Neural progenitor cell (in vitro differentiated cells): ENCODE results near the gene BCL2L12. TPM values are rescaled to one million over a fixed set of nuclear protein-coding genes. Genes with fewer than 3 reads are reported as not detected.

ENCODE experiments used
- DNase-seq: peaks from one replicate; pipeline ENCODE4 v3.0.0-alpha.2; 2016; ENCODE audit warnings: low spot score
- H2AFZ ChIP-seq: fragments of 200-600 bp; sonication (generic); replicated peaks from 2 replicates; pipeline ENCODE4 v1.6.1; 2016; ENCODE audit warnings: antibody characterized with exemption
- H3F3A ChIP-seq: fragments of 200-600 bp; sonication (generic); 2 replicates; pipeline ENCODE4 v1.6.1; 2016; ENCODE audit warnings: antibody characterized with exemption, low read depth
- H3K27ac ChIP-seq: fragments of 200-600 bp; sonication (generic); 2 replicates; pipeline ENCODE4 v1.5.1; 2016; ENCODE audit warnings: mild to moderate bottlenecking
- H3K27me3 ChIP-seq: fragments of 200-600 bp; sonication (generic); 2 replicates; pipeline ENCODE4 v1.6.1; 2016; ENCODE audit warnings: mild to moderate bottlenecking, moderate library complexity
- H3K36me3 ChIP-seq: fragments of 200-600 bp; sonication (generic); 2 replicates; pipeline ENCODE4 v1.5.1; 2016
- H3K4me1 ChIP-seq: fragments of 200-600 bp; sonication (generic); 2 replicates; pipeline ENCODE4 v1.6.1; 2016; ENCODE audit warnings: mixed run types
- H3K4me2 ChIP-seq: fragments of 200-600 bp; sonication (generic); 2 replicates; pipeline ENCODE4 v1.6.1; 2016
- H3K4me3 ChIP-seq: fragments of 200-600 bp; sonication (generic); 2 replicates; pipeline ENCODE4 v1.5.1; 2016
- H3K79me2 ChIP-seq: fragments of 200-600 bp; sonication (generic); 2 replicates; pipeline ENCODE4 v1.6.1; 2016; ENCODE audit warnings: low read depth
- H3K9ac ChIP-seq: fragments of 200-600 bp; sonication (generic); 2 replicates; pipeline ENCODE4 v1.6.1; 2016
- H3K9me3 ChIP-seq: fragments of 200-600 bp; sonication (generic); 2 replicates; pipeline ENCODE4 v1.5.1; 2016; ENCODE audit warnings: low read depth
- H4K20me1 ChIP-seq: fragments of 200-600 bp; sonication (generic); 2 replicates; pipeline ENCODE4 v1.6.1; 2016; ENCODE audit warnings: low read depth
- H3K27ac Mint-ChIP-seq: 3 replicates; pipeline ENCODE4 v1.8.0; 2021; ENCODE audit warnings: mixed read lengths
- H3K27me3 Mint-ChIP-seq: 2 replicates; pipeline ENCODE4 v1.8.0; 2022; ENCODE audit warnings: low read depth, mild to moderate bottlenecking, inconsistent platforms, moderate library complexity, mixed read lengths; ENCODE audit not compliant: insufficient read depth
- H3K36me3 Mint-ChIP-seq: 3 replicates; pipeline ENCODE4 v1.8.0; 2021; ENCODE audit warnings: mixed read lengths
- H3K4me1 Mint-ChIP-seq: 3 replicates; pipeline ENCODE4 v1.8.0; 2021; ENCODE audit warnings: mixed read lengths
- H3K4me3 Mint-ChIP-seq: 3 replicates; pipeline ENCODE4 v1.8.0; 2021; ENCODE audit warnings: mild to moderate bottlenecking, moderate library complexity, mixed read lengths
- H3K9me3 Mint-ChIP-seq: 3 replicates; pipeline ENCODE4 v1.8.0; 2020; ENCODE audit warnings: mixed read lengths
- CTCF ChIP-seq: fragments of 200-600 bp; sonication (generic); IDR thresholded peaks from 2 replicates; pipeline ENCODE4 v1.5.1; 2017; ENCODE audit warnings: antibody characterized with exemption, mild to moderate bottlenecking
- EZH2 ChIP-seq: fragments of 200-600 bp; sonication (generic); IDR thresholded peaks from 2 replicates; pipeline ENCODE4 v1.6.1; 2017; ENCODE audit warnings: antibody characterized with exemption, mild to moderate bottlenecking, moderate library complexity
- EZH2phosphoT487 ChIP-seq: fragments of 200-600 bp; sonication (generic); IDR thresholded peaks from 2 replicates; pipeline ENCODE4 v1.6.1; 2017; ENCODE audit warnings: antibody characterized with exemption
- total RNA-seq: library from RNA; depleted of rRNA; stranded (reverse); fragments of >200 nt; gene quantifications from 2 replicates; pipeline ENCODE4 v1.2.3, GENCODE V29; 2015; ENCODE audit warnings: low replicate concordance

Gene BCL2L12
- total RNA-seq, 1 donor from 2014 or later, result 6.1 TPM

GRCh38 chr19:49681830-49682229, 16.1 kb downstream of the BCL2L12 start:
- no peak overlapping the region for H3K27ac ChIP-seq
- no peaks in the 10 kb centered on the region for H3K27me3 ChIP-seq
- H3K9ac ChIP-seq, result no peak overlapping the region
- no peak overlapping the region for H3K27ac Mint-ChIP-seq
- peaks cover 24% of the 10 kb centered on the region for H3K4me1 Mint-ChIP-seq
- no peak overlapping the region for H2AFZ ChIP-seq
- peaks cover 73% of the 10 kb centered on the region for H3K79me2 ChIP-seq
- H3K36me3 Mint-ChIP-seq, result peaks cover 16% of the 10 kb centered on the region
- H3K27me3 Mint-ChIP-seq, result peaks cover 8% of the 10 kb centered on the region
- H3K4me3 Mint-ChIP-seq, result no peak overlapping the region
- H3K9me3 Mint-ChIP-seq, result no peaks in the 10 kb centered on the region
- peaks cover 23% of the 10 kb centered on the region for H3K4me1 ChIP-seq
- H3K36me3 ChIP-seq, result peaks cover 5% of the 10 kb centered on the region
- no peak overlapping the region for H3K4me3 ChIP-seq
- DNase-seq, result no peak
- H3F3A ChIP-seq, result peaks cover 76% of the 10 kb centered on the region
- no peak overlapping the region for H3K4me2 ChIP-seq
- peaks cover 84% of the 10 kb centered on the region for H4K20me1 ChIP-seq
- no peak for TF ChIP-seq EZH2phosphoT487
- TF ChIP-seq EZH2, result no peak
- TF ChIP-seq CTCF, result no peak
- no peaks in the 10 kb centered on the region for H3K9me3 ChIP-seq

DNA sequence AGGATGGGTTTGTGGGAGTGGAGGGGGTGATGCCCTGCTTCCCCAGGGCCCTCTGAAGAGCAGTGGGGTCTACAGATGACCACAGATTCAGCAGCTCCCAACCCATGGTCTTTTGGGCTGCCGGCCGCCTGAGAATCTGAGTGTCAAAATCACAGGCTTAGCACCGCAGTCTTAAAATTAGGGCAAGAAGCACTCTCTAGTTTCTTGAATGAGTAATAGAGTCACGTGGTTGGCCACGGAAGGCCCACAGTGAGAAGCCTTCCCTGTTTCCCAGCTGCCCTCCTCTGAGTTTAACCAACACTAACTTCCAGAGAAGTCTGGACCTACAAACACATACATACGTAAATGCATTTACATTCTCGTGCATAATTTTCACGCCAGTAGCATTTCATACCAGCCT, 16.5 kb downstream of the BCL2L12 start:
- H3K36me3 Mint-ChIP-seq, result peaks cover 16% of the 10 kb centered on the region

DNA sequence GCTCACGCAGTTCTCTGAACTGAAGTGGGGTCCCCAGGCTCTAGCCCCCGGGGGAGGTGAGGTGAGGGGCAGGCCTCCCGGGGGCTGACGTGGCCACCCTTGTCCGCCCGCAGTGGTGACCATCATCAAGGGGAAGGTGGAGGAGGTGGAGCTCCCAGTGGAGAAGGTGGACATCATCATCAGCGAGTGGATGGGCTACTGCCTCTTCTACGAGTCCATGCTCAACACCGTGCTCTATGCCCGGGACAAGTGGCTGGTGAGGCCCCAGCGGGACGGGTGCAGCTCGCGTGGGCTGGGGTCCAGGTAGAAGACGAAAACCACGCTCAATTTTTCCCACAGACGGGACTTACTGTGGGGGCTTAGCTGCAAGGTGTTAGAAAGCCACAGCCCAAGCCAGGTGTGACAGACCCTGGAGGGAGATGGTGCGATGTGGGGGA, 18.1 kb downstream of the BCL2L12 start:
- no peak for DNase-seq
- Mint-ChIP-seq H3K27ac (no peak overlapping the region), H3K27me3 (peaks cover 8% of the 10 kb centered on the region), H3K36me3 (peaks cover 20% of the 10 kb centered on the region), H3K4me1 (peaks cover 29% of the 10 kb centered on the region), H3K4me3 (no peak overlapping the region), H3K9me3 (no peaks in the 10 kb centered on the region)
- no peaks in the 10 kb centered on the region for H3K9me3 ChIP-seq
- H3K27me3 ChIP-seq, result no peaks in the 10 kb centered on the region
- peaks cover 95% of the 10 kb centered on the region for H4K20me1 ChIP-seq
- H3K27ac ChIP-seq, result no peak overlapping the region
- TF ChIP-seq CTCF, result no peak
- no peak for TF ChIP-seq EZH2
- no peak for TF ChIP-seq EZH2phosphoT487
- no peak overlapping the region for H3K9ac ChIP-seq
- H3K4me3 ChIP-seq, result no peak overlapping the region
- H3K4me2 ChIP-seq, result no peak overlapping the region
- peaks cover 5% of the 10 kb centered on the region for H3K36me3 ChIP-seq
- H3K79me2 ChIP-seq, result peaks cover 55% of the 10 kb centered on the region
- H3K4me1 ChIP-seq, result peaks cover 23% of the 10 kb centered on the region
- H2AFZ ChIP-seq, result no peak overlapping the region
- H3F3A ChIP-seq, result peaks cover 78% of the 10 kb centered on the region

More for the DNA sequence above, 16.5 kb downstream of the BCL2L12 start:
- H3K4me1 Mint-ChIP-seq, result peaks cover 27% of the 10 kb centered on the region
- no peak for DNase-seq
- H3K27ac Mint-ChIP-seq, result no peak overlapping the region
- Histone ChIP-seq H3F3A (peaks cover 79% of the 10 kb centered on the region), H3K4me3 (no peak overlapping the region), H3K4me2 (no peak overlapping the region), H3K27ac (no peak overlapping the region), H3K27me3 (no peaks in the 10 kb centered on the region), H3K4me1 (peaks cover 23% of the 10 kb centered on the region), H3K9ac (no peak overlapping the region), H4K20me1 (peaks cover 88% of the 10 kb centered on the region), H3K36me3 (peaks cover 5% of the 10 kb centered on the region), H3K79me2 (peaks cover 71% of the 10 kb centered on the region), H2AFZ (no peak overlapping the region), H3K9me3 (no peaks in the 10 kb centered on the region)
- TF ChIP-seq EZH2phosphoT487 (no peak), EZH2 (no peak)
- no peak overlapping the region for H3K4me3 Mint-ChIP-seq
- H3K27me3 Mint-ChIP-seq, result peaks cover 5% of the 10 kb centered on the region
- no peaks in the 10 kb centered on the region for H3K9me3 Mint-ChIP-seq

GRCh38 chr19:49684251-49684982, 18.7 kb downstream of the BCL2L12 start:
- no peak overlapping the region for H3K4me2 ChIP-seq
- peaks cover 53% of the 10 kb centered on the region for H3K79me2 ChIP-seq
- H3K36me3 Mint-ChIP-seq, result peaks cover 20% of the 10 kb centered on the region
- no peak overlapping the region for H3K4me3 ChIP-seq
- peaks cover 23% of the 10 kb centered on the region for H3K4me1 ChIP-seq
- H3K27ac ChIP-seq, result no peak overlapping the region
- peaks cover 95% of the 10 kb centered on the region for H4K20me1 ChIP-seq
- peaks cover 5% of the 10 kb centered on the region for H3K36me3 ChIP-seq
- peak; percentile 42 for DNase-seq
- H2AFZ ChIP-seq, result no peak overlapping the region
- no peaks in the 10 kb centered on the region for H3K9me3 Mint-ChIP-seq
- peaks cover 34% of the 10 kb centered on the region for H3K4me1 Mint-ChIP-seq
- H3K9me3 ChIP-seq, result no peaks in the 10 kb centered on the region
- no peak overlapping the region for H3K27ac Mint-ChIP-seq
- no peaks in the 10 kb centered on the region for H3K27me3 ChIP-seq
- H3K4me3 Mint-ChIP-seq, result no peak overlapping the region
- H3K27me3 Mint-ChIP-seq, result peaks cover 8% of the 10 kb centered on the region
- peaks cover 79% of the 10 kb centered on the region for H3F3A ChIP-seq
- TF ChIP-seq EZH2phosphoT487, result no peak
- TF ChIP-seq CTCF, result peak; percentile 48
- no peak overlapping the region for H3K9ac ChIP-seq
